WI38 (cell line): Measurements from ENCODE around the gene PRKCE.

Experiments
- H3K4me3 ChIP-seq: 2 replicates; pipeline ENCODE4 v1.5.1; 2011; ENCODE audit warnings: low read depth, mild to moderate bottlenecking, control low read depth, low read length
- CTCF ChIP-seq: IDR thresholded peaks from 2 replicates; pipeline ENCODE4 v1.5.1; 2012; ENCODE audit warnings: low read depth, mild to moderate bottlenecking, control low read depth, low read length

The PRKCE gene

GRCh38 chr2:46076875-46077274 is 425.4 kb downstream of the PRKCE start:
- no peak overlapping the region for H3K4me3 ChIP-seq
- TF ChIP-seq CTCF = no peak

GRCh38 chr2:46077522-46078107 is 426.1 kb downstream of the PRKCE start:
- no peak for TF ChIP-seq CTCF
- no peak overlapping the region for H3K4me3 ChIP-seq

GRCh38 chr2:46079985-46080560 is 428.6 kb downstream of the PRKCE start:
- no peak overlapping the region for H3K4me3 ChIP-seq
- TF ChIP-seq CTCF = no peak

- no peak for TF ChIP-seq CTCF
- no peak overlapping the region for H3K4me3 ChIP-seq
Observed at GRCh38 chr2:46082531-46083485, 431.3 kb downstream of the PRKCE start.

GRCh38 chr2:46086578-46087070 is 435.1 kb downstream of the PRKCE start:
- no peak overlapping the region for H3K4me3 ChIP-seq
- TF ChIP-seq CTCF = no peak

GRCh38 chr2:46087492-46087891 is 436.0 kb downstream of the PRKCE start:
- no peak overlapping the region for H3K4me3 ChIP-seq
- no peak for TF ChIP-seq CTCF
